Pancreas (tissue), 10 donors: Measurements from ENCODE around the gene ISL2. TPM values are rescaled to one million over a fixed set of nuclear protein-coding genes. Genes with fewer than 3 reads are reported as not detected.

Experiments
- ATAC-seq, 4 donors: fragments of 200-7000 bp; cut with Tn5 transposase; one replicate each; pipeline versions ENCODE4 v1.8.0 to v1.9.1; 2020; ENCODE audit warnings: mild to moderate bottlenecking in 4 of 4, moderate library complexity in 4 of 4
- DNase-seq, 6 donors: peaks; one replicate each; pipeline ENCODE4 v3.0.0-alpha.2; 2020
- FAIRE-seq: peaks from 2 replicates; lab custom pipeline; 2012; peaks lifted over from hg19 to GRCh38; lab: Jason Lieb, UNC
- H3K27ac ChIP-seq, 4 donors: fragments of 200-600 bp; sonication (generic); 1 replicate in 3 of 4; 2 replicates in 1 of 4; pipeline versions ENCODE4 v1.5.0 to v1.8.0; 2020
- H3K27me3 ChIP-seq, 4 donors: fragments of 200-600 bp; one replicate each; pipeline ENCODE4 v1.8.0; 2021
- H3K36me3 ChIP-seq, 3 donors: fragments of 200-600 bp; sonication (generic) in 1 of 3; one replicate each; pipeline versions ENCODE4 v1.5.0 to v1.8.0; 2020 to 2021
- H3K4me1 ChIP-seq, 3 donors: fragments of 200-600 bp; one replicate each; pipeline ENCODE4 v1.8.0; 2021
- H3K4me3 ChIP-seq, 4 donors: fragments of 200-600 bp; sonication (generic) in 2 of 4; one replicate each; pipeline versions ENCODE4 v1.5.0 to v1.8.0; 2020 to 2021
- H3K9me3 ChIP-seq, 4 donors: fragments of 200-600 bp; one replicate each; pipeline ENCODE4 v1.8.0; 2021
- WGBS, 2 donors: extraction: QIAGEN DNeasy Blood & Tissue Kit; methylation state at CpG; one replicate each; pipeline ENCODE4 v1.1.7; 2013; 5-methylcytosine and 5-hydroxymethylcytosine counted together
- intact Hi-C, 3 donors: fragments of 100-400 bp; cut with DNase I; formaldehyde crosslinking; loops; one replicate each; pipeline versions ENCODE4 v1.11.1 to v1.14.2; 2022
- polyA plus RNA-seq, 2 donors: library from polyadenylated mRNA; stranded (reverse); fragments of 200-250 nt; gene quantifications; one replicate each; pipeline ENCODE4 v1.2.3, GENCODE V29; 2013
- total RNA-seq, 6 donors: library from RNA; stranded (reverse); fragmentation: NEBNext Ultra II Directional in 4 of 6; extraction: Animal tissue kit (Norgen Biotek cat#: 25700) in 4 of 6; gene quantifications; one replicate each; pipeline versions ENCODE4 v1.2.1 to v1.2.4, GENCODE V29; 2021 to 2023
- TF ChIP-seq, protein P1 (sequence below), 4 donors: fragments of 200-600 bp; sonication (generic) in 3 of 4; IDR thresholded peaks; one replicate each; pipeline versions ENCODE4 v1.5.0 to v1.8.0; 2021; ENCODE audit warnings: antibody characterized with exemption in 4 of 4
- donor health status: healthy with polysubstance abuse.
- donor health status: DM: no; HTN: no; CAD: no; lungs with moderate emphysema.
- donor health status: DM: no; HTN: no; CAD: no.
- donor health status: control.
- donor health status: control.
- donor health status: Bipolar disorder and iron deficiency.
- donor health status: DM: yes; HTN: yes; CAD: no.
- donor health status: DM: no; HTN: no; CAD: no.
- donor health status: DM: no; HTN: no; CAD: no.
- donor health status: DM: yes; HTN: yes; CAD: no.

The ISL2 gene
- total and polyA plus RNA-seq, 8 donors: 0.11 to 0.41 (median 0.16) TPM; not detected in 5

DNA sequence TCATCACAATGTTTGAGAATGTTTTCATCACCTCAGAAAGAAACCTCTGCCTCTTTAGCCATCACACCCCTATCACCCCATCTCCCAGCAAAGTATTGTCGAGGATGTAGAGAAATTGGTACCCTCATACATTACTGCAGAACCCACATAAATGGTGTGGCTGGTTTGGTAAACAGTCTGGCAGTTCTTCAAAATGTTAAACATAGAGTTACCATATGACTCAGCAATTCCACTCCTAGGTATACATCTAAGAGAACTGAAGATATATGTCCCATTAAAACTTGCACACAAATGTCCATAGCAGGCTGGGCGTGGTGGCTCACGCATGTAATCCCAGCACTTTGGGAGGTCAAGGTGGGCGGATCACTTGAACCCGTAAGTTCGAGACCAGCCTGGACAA, 16.6 kb upstream of the ISL2 start:
- no peak for FAIRE-seq
- DNase-seq: no peak

DNA sequence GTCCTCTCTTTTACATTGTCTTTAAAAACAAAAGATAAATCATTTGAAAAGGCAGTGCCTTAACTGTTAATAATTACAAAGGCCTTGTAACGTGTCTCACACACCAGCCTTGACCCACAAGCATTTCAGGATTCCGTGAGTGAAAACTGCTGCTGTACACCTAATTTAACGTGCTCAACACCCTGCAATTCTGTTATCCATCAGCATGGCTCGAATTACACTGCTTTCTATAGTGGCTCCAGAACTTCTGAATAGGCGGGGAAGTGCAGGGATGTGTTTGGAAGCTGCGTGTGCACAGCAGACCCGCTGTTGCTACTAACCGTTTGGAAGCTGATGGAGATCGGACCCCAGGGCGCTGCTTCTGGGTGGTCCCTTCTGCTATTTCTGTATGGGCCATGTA, 15.4 kb upstream of the ISL2 start:
- DNase-seq: no peak
- no peak for ATAC-seq
- 51 to 59% methylated on average over 10 of the region's 10 CpGs for WGBS, 2 donors
- H3K4me3 ChIP-seq: no peak overlapping the region
- no peaks in the 10 kb centered on the region for H3K4me1 ChIP-seq
- H3K36me3 ChIP-seq: no peaks in the 10 kb centered on the region
- H3K9me3 ChIP-seq: no peaks in the 10 kb centered on the region
- no peaks in the 10 kb centered on the region for H3K27me3 ChIP-seq
- no peak for FAIRE-seq
- TF ChIP-seq, protein P1, sequence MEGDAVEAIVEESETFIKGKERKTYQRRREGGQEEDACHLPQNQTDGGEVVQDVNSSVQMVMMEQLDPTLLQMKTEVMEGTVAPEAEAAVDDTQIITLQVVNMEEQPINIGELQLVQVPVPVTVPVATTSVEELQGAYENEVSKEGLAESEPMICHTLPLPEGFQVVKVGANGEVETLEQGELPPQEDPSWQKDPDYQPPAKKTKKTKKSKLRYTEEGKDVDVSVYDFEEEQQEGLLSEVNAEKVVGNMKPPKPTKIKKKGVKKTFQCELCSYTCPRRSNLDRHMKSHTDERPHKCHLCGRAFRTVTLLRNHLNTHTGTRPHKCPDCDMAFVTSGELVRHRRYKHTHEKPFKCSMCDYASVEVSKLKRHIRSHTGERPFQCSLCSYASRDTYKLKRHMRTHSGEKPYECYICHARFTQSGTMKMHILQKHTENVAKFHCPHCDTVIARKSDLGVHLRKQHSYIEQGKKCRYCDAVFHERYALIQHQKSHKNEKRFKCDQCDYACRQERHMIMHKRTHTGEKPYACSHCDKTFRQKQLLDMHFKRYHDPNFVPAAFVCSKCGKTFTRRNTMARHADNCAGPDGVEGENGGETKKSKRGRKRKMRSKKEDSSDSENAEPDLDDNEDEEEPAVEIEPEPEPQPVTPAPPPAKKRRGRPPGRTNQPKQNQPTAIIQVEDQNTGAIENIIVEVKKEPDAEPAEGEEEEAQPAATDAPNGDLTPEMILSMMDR (IDR thresholded peaks at IDR 0.05): no peak
- no peak overlapping the region for H3K27ac ChIP-seq
- intact Hi-C loops: no loop called here

More for the DNA sequence above, 16.6 kb upstream of the ISL2 start:
- no peak for ATAC-seq
- Histone ChIP-seq H3K4me3 (no peak overlapping the region), H3K9me3 (no peaks in the 10 kb centered on the region), H3K27me3 (no peaks in the 10 kb centered on the region), H3K27ac (no peak overlapping the region), H3K36me3 (no peaks in the 10 kb centered on the region), H3K4me1 (no peaks in the 10 kb centered on the region)
- intact Hi-C loops: no loop called here
- 87 to 95% methylated on average over 6 of the region's 6 CpGs for WGBS, 2 donors
- TF ChIP-seq, protein P1 (IDR thresholded peaks at IDR 0.05): no peak

DNA sequence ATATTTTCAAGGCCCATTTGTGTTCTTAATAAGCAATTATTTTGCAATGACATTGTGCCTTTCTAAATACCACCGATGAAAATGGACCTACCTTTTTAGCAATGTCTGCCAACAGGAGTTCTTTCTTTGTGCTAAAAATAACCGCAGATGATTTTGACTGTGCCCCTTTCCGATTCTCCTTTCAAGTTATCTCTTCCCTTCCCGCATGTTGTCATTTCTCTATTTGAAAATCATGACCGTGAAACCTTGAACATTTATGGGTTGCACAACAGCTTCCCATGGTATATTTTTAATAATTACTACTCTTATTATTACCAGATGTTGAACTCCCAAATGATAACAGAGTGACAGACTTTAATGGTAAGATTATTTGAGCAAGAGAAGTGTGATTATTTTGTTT, 15.0 kb upstream of the ISL2 start:
- intact Hi-C loops: no loop called here
- DNase-seq: no peak
- Histone ChIP-seq H3K27me3 (no peaks in the 10 kb centered on the region), H3K27ac (no peak overlapping the region), H3K4me1 (no peaks in the 10 kb centered on the region), H3K36me3 (no peaks in the 10 kb centered on the region), H3K9me3 (no peaks in the 10 kb centered on the region), H3K4me3 (no peak overlapping the region)
- no peak for FAIRE-seq
- ATAC-seq: no peak
- TF ChIP-seq, protein P1 (IDR thresholded peaks at IDR 0.05): no peak
- 24 to 28% methylated on average over 5 of the region's 5 CpGs for WGBS, 2 donors

- intact Hi-C loops: no loop called here
- no peak for DNase-seq
- H3K4me3 ChIP-seq: no peak overlapping the region
- no peak overlapping the region for H3K27ac ChIP-seq
- no peak for ATAC-seq
- H3K9me3 ChIP-seq: no peaks in the 10 kb centered on the region
- H3K4me1 ChIP-seq: no peaks in the 10 kb centered on the region
- 48 to 66% methylated on average over 3 of the region's 3 CpGs for WGBS, 2 donors
- H3K27me3 ChIP-seq: no peaks in the 10 kb centered on the region
- TF ChIP-seq, protein P1 (IDR thresholded peaks at IDR 0.05): no peak
- FAIRE-seq: no peak
- H3K36me3 ChIP-seq: no peaks in the 10 kb centered on the region
Observed at GRCh38 chr15:76324066-76324465, 12.5 kb upstream of the ISL2 start.

- TF ChIP-seq, protein P1 (IDR thresholded peaks at IDR 0.05): no peak
- no peak for FAIRE-seq
- no peak for ATAC-seq
- Histone ChIP-seq H3K27me3 (no peaks in the 10 kb centered on the region), H3K27ac (no peak overlapping the region), H3K36me3 (no peaks in the 10 kb centered on the region), H3K9me3 (no peaks in the 10 kb centered on the region), H3K4me1 (no peaks in the 10 kb centered on the region), H3K4me3 (no peak overlapping the region)
- intact Hi-C loops: loop anchor here in 1 of 3 donors (5.0 kb wide), 1 partner anchor 133 kb away; no protein-coding TSS in a partner anchor
- 81% methylated on average over 2 of the region's 2 CpGs for whole genome bisulfite sequencing, 2 donors
- DNase-seq: no peak
Observed at GRCh38 chr15:76325704-76326103, 10.9 kb upstream of the ISL2 start.
